DMS79 (cell line): ENCODE measurements around the gene HDAC10.
"Not testable (repeated sequence)": the region's sequence is repeated elsewhere in the genome, so short reads cannot be mapped to it uniquely, and the experiment has no call there.

ENCODE experiments used
- DNase-seq: peaks from one replicate; lab custom pipeline; 2025; lab: John Stamatoyannopoulos, UW

Gene HDAC10

GRCh38 chr22:50284479-50284878 is 33.4 kb upstream of the HDAC10 start:
- DNase-seq: no peak

- DNase-seq: no peak
Measured at GRCh38 chr22:50283821-50284220, 32.8 kb upstream of the HDAC10 start.

DNA sequence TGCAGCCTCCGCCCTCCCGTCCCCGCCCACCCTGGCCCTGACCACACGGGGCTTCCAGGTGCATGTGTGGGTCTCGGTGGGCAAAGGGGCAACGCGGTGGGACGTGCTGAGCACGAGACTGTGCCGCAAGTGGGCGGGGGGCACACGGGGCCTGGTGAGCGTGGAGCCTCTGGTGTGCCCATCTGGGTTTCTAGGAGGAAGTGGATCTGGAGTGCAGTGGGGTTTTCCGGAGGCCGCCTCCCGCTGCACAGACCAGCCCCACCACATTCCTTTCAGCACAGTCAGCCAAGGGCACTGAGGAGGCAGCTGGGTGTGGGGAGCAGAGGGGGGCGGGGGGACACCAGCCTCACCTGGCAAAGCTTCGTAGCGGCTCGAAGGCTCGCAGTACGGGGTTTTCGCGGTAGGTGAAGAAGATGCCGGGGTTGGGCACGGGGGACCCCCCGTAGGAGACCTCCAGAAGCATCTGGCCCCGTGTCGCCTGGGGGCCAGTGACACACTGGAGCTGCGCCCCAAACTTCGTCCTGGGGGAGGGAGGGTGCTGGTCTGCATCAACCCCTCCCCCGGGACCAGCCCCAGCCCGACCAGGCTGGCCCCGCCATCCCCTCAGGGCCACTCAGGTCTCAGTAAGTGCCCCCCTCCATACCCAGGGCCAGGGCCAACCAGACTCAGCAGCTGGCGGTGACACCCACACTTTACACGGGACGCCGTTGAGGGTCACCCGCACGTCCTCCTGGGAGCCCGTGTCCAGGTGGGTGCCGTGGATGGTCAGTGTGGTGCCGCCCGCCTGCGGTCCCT is 31.5 kb upstream of the HDAC10 start:
- no peak for DNase-seq

GRCh38 chr22:50281957-50282356 is 30.9 kb upstream of the HDAC10 start:
- no peak for DNase-seq

DNA sequence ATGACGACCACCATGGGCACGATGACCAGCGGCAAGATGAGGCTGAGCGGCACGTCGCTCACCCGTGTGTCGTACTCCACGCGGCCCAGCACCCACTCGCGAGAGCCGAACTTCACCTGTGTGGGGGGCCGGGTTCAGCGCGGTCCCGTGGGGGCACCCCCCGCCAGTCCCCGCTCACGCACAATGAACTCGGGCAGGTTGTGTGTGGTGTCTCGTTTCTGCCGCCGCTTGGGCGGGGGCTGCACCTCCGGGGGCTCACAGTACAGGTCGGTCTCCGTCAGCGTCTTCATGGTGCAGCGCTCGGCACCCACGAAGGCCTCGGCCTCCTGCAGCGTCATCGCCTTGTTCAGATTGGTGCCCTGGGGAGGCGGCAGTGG is 30.3 kb upstream of the HDAC10 start:
- no peak for DNase-seq

- DNase-seq: no peak
Measured at GRCh38 chr22:50280708-50281383, 29.8 kb upstream of the HDAC10 start.

DNA sequence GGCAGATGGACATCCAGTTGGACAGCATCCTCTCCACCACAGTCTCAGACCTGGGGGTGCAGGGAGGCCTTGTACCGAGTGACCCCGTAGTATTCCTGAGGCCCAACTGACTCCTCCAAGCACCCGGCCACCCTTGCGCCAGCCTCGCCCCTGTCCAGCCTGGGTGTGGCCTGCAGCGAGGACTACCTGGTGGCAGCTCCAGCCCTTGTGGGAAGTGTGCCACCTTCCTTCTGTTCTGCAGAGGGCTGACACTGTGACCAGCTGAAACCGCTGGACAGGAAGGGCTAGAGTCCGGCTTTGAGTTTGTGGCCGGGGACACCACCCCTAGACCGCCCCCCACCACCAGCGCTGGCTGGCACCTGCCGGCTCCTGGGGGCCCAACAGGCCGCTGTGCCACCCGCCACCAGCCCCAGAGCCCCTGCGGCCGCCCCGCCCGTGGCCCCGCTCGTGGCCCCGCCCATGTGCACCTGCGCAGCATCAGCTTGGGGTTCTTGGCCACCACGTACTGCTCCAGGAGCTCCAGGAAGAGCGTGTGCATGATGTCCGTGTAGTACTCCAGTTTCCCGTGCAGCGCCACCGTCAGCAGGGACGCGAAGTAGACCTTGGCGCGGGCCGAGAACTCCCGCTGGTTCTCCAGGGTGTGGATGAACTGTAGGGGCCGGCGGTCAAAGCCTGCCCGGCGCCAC is 29.1 kb upstream of the HDAC10 start:
- no peak for DNase-seq

GRCh38 chr22:50278956-50279619 is 28.0 kb upstream of the HDAC10 start:
- DNase-seq: no peak

DNA sequence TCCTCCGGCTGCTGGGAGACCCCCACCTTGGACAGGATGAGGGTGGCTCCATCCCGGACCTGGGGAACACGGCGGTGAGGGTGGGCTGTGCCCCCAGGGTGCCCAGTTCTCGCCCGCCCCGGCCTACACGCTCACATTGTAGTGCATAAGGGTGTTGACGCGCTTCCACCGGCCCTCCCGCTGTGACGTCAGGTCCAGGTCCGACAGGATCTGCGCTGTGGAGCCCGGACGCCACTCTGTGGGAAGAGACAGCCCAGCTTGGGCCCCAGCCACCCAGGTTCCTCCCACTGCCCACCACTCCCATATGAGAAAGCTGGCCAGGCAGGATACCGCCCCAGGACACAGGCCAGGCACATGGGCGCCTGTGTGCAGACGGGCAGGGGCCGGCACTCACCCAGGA is 27.4 kb upstream of the HDAC10 start:
- DNase-seq: no peak

- DNase-seq: no peak
Measured at GRCh38 chr22:50277761-50278160, 26.7 kb upstream of the HDAC10 start.

DNA sequence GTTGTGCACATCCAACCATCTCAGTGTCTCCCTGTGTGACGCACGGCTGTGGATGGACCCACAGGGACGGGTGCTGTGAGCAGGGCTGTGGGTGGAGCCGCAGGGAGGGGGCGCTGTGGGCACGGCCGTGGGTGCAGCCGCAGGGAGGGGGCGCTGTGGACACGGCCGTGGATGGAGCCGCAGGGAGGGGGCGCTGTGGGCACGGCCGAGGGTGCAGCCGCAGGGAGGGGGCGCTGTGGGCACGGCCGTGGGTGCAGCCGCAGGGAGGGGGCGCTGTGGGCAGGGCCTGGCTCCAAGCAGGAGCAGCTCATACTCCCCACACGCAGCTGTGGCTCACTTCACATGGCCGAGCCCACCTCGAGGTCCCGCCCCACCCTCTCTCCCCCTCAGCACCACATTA is 25.1 kb upstream of the HDAC10 start:
- no peak for DNase-seq

- no peak for DNase-seq
Measured at GRCh38 chr22:50275181-50276055, 24.4 kb upstream of the HDAC10 start.

GRCh38 chr22:50274771-50275170 is 23.7 kb upstream of the HDAC10 start:
- no peak for DNase-seq

- DNase-seq: no peak
Measured at GRCh38 chr22:50274311-50274710, 23.2 kb upstream of the HDAC10 start.

DNA sequence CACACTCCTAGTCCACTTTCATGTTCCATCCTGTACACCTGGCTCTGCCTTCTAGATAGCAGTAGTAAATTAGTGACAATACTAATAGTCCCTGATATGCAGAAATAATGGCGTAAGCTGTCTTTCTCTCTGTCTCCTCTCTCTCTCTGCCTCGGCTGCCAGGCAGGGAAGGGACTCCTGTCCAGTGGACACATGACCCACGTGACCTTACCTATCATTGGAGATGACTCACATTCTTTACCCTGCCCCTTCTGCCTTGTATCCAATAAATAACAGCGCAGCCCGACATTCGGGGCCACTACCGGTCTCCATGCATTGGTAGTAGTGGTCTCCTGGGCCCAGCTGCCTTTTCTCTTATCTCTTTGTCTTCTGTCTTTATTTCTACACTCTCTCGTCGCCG is 22.7 kb upstream of the HDAC10 start:
- DNase-seq: not testable (repeated sequence)

- DNase-seq: not testable (repeated sequence)
Measured at GRCh38 chr22:50273352-50273751, 22.3 kb upstream of the HDAC10 start.

- DNase-seq: no peak
Measured at GRCh38 chr22:50272044-50272802, 21.2 kb upstream of the HDAC10 start.

DNA sequence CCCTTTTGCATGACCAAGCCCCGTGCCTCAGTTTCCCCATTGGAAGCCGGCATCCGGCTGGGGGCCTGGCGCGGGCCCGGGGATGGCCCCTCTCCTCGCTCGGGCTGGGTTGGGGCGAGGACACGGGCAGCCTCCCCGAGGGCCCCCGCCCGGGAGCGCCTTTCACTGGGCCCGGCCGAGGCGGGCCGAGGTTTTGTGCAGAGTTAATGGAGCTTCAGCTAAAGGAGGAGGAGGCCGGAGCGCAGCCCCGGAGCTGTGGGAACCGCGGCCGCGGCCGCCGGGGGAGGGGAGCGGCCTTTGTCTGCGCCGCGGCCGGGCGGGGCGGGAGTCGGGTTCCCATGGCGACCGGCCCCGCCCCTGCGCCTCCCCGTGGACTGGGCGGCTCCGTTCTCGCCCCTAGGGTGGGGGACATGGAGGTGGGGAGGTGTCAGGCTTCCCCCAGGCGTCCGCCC is 20.5 kb upstream of the HDAC10 start:
- DNase-seq: no peak

GRCh38 chr22:50270666-50271394 is 19.8 kb upstream of the HDAC10 start:
- DNase-seq: no peak
